HG03060 (cell line): Measurements from ENCODE around the gene PKNOX2.

Experiments used
- ATAC-seq: cut with Tn5 transposase; IDR thresholded peaks from one replicate; pipeline ENCODE4 v1.9.1; 2021; ENCODE audit warnings: low read depth, moderate number of reproducible peaks; ENCODE audit not compliant: unreplicated experiment

The PKNOX2 gene

DNA sequence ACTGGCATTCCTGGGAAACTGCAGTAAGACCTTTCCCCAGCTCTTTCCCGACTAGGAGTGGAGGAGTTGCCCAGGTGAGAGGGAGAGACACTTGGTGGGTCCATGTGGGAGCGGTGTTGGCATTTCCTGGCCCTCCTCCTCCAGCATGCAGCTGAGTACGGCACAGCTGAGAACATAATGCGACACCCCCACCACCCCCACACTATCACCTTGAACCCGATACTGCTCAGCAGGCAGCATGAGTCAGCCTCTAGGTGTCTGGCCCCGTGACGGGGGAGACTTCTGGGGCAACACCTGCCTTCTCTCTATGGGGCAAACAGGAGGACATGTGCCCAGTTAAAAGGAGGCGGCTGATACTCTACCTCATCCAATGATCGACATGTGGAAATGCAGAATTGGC, 64.4 kb downstream of the PKNOX2 start:
- no peak for ATAC-seq

DNA sequence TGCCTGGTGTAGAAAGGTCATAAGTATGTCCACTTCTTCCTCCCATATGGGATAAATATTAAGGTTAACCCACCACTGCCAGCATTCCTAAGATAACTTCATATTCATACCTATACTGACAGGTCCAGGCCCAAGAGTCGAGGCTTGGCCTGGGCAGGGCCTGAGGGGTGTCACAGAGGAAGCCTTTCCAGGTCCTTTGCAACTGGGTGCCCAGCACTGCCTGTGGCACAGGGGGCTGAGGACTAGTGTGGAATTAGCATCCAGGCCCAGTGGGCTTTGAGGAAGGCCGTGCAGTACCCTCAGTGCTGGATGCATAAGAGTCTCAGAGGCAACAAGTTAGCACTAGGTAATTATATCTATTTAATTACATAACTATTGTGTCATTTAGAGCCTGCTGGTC, 65.4 kb downstream of the PKNOX2 start:
- no peak for ATAC-seq

DNA sequence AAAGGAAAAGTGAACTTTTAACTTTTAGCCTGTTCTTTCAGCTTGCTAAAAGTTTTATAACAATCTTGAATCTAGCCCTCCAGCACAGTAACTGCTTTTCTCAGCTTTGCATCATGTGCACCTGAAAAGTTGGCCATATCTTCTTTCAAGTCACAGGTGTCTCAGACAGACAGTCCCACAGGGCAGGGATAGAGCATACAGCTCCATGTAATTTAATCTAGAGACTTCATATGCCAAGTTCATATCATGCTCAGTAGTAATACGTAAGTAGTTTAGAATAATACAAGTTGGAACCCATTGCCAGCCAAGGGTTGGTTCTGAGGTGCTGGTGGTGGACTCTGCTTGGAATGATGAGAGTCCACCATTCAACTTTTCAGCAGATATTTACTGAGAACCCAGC, 68.6 kb downstream of the PKNOX2 start:
- ATAC-seq = no peak

DNA sequence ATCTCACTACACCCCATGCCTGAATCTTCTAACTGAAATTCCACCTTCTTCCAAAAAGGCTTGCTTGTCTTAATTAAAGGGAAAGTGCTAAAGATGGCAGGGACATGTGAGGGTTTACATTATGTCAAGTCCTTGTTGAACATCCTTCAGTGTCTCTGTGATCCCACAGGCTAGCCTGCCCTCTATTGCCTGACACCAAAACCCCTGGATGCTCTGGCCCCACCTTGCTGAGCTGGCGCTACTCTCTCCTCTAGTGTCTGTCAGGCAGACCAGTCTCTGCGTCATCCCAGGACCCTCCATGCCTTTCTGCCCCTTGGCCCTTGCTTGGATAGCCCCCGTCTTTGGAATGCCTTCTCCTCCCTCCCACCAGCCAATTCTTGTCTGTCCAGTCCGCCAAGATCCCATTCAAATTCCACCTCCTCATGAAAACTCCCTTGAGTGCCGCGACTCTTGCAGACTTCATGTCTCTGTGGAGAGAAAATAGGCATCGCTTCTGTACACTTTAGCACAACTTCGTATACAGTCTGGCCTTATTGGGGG, 69.3 kb downstream of the PKNOX2 start:
- no peak for ATAC-seq

DNA sequence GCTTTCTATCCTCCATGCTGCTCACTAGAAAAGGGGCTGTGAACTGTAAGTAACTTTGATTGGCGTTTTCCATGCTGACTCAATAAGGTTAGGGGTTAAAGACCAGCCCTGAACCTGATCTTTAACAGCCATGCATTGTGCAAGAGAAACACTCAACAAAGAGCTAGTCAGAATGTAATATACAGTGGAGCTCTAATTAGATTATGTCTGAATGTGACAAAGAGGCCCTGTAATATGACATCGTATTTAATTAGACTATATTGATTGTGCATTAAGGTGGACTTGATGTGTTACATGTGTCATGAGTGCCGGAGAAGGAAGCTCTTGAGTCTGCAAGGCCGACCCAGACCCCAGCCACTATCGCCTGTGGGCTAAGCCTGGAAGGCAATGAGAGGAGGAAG, 70.5 kb downstream of the PKNOX2 start:
- no peak for ATAC-seq

DNA sequence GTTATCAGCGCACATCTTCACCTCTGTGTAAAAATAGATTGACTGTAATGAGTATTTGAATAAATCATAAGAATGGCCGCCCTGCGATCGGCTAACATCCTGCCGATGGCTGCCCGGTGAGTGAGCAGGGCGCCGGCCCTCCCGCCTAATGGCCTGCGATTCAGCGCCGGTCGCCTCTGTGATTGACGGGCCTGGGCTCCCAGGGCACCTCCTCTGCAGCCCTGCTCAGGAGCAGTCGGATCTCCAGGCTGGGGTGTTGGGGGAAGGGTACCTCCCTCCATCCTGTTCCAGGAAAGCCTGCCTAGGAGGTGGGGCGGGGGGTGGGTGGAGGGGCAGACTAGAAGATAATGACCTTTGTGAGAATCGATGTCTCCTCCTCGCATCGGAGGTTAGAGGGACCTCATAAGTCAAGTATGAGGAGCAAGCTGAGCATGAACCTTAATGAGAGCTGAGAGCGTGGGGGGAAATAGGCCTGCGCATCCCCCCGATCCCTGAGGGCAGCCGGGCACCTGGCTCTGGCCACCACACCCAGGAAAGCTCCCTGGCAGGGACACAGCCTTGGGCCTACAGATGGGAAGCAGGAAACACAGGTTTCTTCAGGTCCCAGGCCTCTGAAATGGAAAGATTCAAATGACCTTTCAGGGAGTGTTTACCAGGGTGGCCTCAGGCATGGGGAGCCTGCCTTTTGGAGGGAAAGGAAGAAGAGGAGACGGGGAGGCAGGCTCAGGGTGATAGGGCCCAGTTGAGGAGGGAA, 71.7 kb downstream of the PKNOX2 start:
- ATAC-seq = no peak

DNA sequence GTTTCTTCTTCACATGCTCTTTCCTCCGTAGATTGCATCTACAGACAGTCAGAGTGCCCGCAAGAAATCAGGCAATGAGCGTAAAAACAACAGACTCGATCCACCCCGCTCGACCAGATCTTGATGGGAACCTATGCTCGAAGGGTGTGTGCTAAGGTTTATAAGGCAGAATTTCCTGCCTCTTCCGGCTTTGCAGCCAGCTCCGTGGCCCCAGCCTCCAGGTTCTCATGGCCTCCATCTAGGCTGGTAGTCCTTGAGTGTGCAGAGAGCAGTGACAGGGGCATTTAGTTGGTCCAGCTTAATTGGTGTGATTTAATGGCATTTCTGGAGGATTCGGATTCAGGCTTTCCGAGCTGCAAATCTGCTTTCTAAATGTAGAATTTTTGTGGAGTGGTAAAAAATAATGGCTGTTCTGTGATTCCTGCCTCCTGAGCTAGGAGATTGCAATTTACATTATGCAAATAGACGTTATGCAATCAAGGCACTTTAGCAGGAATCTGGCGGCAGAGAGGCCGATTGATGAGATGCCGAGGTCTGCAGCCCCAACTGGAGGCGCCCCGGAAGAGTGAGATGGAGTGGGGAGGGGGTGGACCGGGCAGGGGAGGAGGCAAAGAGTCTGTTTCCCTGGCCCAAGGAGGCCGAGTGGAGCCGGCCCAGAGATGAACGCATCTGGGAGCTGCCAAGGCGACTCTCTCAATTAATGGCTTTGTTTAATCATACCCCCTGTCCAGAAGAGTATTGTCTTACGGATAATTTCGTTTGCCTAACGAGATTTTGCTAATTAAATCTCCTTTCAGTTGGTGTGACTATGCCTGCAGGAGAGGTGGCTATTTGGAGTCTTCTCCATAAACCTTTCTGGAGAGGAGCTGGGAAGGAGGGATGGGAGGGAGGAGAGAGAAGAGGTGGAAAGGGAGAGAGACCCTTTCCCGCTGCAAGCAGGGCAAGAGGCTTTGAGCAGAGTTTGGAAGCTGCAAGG, 75.3 kb downstream of the PKNOX2 start:
- no peak for ATAC-seq

DNA sequence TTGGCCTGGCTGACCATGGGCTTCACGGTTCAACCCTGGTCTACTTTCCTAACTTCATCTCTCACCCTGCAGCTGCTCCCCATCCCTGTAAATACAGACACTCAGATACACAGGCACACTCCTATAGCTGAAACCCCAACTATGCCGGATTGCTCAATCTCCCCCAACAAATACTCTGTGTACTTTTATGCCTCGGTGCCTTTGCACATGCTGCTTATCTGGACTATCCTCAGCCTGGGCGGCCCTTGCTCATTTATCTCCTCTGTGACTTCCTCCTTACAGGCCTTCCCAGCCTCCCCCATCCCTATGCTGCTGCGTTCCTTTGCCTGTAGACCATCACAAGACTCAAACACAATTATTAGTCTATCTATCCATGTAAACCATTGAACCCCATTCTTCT, 76.6 kb downstream of the PKNOX2 start:
- ATAC-seq = no peak

DNA sequence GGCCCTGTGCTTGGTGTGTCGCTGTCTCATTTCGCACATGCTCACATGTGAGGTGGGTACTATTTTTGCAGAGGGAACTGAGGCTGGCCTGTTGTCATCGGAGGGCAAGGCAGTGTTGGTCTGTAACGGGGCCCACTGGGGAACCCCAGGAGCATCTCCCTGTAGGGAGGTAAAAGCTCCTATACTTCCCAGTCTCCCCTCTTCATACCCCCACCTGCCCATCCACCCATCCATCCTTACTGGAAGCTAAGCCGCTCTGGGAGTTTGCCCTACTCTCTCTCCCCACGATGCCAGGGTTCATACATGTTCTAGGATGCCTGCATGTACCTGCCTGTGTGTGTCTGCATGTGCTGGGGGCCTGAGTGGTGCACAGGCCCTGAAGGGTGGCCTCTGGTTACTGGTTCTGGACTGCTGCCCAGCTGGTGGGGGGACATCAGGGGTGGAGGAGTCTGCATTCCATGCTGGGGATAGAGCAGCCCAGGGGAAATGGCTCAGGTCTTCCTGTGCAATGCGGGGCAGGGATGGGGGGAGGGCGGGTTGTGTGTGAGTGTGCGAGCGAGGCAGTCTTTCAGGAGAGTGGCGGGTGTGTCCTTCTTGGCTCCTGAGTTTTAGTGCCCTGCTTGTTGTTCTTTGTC, 77.7 kb downstream of the PKNOX2 start:
- no peak for ATAC-seq

DNA sequence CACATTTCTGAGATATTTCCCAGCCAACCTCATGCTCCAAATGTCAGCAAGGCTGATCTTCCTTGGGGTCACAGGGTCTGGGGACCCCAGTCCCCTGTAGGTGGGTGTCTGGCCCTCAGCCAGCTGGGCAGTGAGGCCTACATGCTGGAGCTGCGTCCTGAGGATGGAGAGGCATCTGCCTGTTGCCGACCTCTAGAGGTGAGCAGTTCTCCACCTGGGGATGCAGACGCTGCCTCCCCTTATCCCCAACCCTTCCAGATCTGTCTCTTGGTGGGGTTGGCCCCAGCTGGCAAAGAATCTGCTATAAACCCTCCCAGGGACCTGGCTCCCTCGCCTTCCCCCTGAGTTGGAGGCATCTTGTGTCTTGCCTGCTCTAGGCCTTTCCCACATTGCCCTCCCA, 79.6 kb downstream of the PKNOX2 start:
- no peak for ATAC-seq

DNA sequence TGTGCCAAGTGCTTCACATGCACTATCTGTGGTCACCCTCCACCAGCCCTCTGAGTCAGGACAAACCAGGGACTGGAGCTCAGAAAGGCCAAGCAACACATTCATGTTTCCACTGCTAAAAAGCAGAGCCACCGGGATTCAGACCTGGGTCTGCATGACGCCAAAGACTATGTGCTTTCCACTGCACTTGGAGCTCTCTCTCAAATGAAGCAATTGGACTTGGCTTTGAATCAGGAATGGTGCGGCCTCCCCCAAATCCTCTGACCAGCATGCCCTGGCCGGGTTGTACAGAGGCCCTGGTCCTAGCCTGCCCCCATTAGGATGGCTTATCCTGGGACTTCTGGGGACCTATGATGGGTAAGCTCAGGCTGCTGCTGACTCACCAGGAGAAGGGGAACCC, 80.7 kb downstream of the PKNOX2 start:
- ATAC-seq = no peak

DNA sequence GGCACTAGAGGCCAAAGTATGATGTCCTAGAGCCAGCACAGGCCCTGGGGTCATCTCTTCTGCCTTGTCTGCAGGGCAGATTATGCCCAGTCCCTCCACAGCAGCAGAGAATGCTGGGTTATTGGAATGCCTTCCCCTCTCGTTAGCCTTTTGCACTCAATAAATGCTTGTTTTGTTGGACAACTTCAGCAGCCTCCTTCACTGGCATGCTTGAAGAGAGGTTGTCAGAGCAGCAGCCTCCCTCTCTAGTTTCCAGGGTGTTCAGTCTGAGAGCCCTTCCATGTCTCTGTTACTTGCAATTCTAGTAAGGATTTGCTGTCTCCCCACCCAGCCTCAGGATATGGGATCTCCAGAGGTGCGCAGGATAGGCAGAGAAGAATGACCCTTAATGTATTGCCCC, 82.9 kb downstream of the PKNOX2 start:
- no peak for ATAC-seq

DNA sequence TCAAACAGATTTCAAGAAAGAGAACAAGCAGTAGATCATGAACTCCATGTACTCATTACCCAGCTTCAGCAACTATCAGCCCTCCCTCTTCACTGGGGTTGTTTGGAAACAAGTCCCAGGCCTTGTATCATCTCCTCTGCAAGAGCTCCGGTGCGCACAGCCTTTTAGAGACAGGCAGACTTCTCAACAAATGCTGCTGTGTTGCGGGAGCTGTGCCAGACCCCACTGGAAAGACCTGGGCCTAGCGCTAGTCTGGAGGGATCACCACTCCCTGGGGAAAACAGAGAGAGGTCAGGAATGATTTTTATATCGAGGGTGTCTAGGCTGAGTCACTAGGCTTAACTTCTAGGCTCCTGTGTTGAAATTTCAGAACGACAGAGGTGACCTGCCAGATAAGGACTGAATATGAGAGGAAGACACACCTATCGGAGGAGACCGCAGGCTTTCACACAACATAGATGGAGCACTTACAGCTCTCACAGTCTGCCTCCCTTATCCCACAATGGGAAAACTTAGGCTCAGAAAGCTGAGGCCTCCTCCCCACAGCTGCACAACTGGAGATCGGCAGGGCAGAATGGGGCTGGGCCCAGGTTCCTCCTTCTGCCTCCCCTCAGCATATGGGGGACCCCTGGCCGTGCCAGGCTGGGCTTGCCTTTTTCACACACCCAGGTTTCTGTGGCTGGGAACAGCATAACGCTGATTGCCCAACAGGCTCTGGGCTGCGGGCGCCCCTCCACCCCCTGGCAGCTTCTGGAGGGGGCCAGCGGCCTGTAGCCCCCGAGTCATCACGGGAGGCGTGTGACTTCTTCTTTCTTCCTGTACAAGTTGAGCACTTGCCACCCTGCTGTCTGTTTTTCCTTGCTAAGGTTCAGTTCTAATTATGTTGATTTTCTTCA, 86.0 kb downstream of the PKNOX2 start:
- no peak for ATAC-seq

DNA sequence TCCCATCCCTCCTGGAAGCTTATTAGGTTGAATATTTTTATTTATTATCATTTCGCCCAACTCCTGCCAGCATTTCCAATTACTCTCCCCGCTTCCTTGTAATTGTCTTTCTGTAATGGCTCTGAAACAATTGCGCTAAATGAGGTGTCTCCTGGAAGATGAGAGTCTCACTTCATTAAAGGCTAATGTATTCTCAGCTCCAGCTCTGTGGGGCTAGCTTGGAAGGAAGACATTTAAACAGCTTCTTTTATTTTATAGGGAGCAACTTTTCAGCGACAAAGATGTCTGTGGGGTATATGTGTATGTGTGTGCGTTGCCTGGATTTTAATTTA, 86.6 kb downstream of the PKNOX2 start:
- ATAC-seq = no peak

DNA sequence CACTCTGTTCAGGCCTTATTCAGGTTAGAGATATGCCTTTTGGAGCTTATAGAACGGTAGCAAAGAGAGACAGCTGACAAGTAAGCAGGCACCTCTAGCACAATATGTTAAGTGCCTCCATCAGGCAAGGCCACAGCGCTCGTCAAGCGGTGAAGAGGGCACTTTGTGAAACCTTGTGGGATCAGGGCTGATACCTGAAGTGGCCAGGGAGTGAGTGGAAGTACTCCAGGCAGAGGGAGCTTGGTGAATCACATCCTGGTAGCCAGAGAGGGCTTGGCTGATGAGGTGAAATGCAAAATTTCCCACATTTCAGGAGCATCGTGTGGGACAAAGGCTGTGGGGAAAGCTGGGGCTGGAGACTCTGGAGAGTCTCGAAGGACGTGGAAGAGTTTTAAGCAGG, 87.4 kb downstream of the PKNOX2 start:
- ATAC-seq = no peak

DNA sequence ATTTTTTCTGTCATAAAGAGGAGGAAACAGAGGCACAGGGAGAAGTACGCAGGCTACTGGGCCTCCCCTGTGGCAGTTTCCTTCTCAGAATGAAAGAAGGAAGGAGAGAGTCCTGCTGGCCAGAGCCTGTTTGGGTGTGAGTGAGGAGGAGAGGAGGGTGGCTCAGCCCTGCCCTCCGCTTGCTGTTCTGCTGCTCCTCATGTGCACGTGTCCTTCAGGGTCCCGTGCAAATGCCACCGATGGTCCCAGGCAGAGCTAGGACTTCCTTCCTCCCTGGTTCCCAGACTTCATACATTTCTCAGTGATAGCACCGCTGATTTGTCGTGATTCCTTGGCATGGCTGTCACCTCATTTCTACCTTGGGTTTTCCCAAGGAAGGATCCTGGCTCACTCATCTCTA, 88.7 kb downstream of the PKNOX2 start:
- no peak for ATAC-seq

DNA sequence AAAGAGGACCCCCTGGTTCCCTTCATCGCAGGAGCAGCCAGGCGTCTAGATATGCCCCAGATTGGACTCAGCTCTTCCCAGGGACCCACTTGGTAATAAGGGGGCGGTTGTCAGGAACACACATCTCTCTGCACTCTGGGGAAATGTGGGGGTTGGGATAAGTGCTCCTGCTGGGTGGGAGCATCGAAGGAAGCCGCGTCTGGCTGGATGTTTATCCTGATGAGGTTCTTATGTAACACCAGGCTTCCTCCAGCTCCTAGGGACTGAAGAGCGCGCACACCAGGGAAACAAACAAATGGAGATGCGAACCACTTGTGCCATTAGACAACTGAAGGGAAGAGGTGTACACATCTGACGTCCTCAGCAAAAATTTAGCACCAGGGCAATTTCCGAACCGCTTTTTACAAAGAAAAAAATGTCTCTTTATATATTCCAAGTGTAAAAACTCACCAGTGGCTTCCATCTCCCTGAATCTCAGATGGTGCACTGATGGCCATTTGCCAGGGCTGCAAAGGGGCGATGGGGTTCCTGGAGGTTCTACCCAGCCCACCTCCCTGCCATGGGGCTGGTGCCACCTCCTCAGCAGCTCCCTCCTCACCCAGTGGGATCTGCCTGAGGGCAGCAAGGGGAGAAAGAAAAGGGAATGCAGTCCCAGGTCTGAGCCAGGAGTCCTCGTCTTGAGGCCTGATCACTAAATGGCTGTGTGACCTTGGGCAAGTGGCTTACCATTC, 89.4 kb downstream of the PKNOX2 start:
- ATAC-seq = no peak

DNA sequence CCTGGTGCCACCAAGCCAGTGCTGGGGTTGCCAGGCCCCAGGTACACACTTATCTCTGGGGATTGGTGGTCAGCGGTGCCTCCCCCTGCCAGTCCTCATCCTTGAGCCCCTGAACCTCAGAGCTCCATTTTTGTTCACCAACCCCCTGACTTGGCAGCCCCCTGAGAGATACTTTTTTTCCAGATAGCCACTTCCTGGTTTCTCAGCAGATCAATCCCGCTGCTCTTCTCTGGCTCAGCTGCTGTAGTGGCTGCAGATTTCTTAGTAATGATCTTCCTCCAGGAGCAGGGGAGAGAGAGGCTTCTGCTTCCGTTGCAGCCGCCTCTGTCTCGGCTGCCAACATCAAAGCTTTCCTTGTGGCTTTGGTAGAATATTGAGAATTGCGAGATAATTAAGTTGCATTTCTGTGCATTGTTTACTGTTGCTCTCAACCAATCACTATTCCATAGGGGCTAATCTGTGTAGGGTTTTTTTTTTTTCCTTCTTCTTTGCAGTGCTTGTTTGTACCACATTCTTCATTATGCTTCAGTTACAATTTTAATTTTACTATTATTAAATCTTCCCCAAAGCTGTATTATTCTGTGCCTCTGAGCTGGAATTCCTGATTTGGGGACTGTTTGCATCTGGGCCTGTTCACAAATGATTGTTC, 92.1 kb downstream of the PKNOX2 start:
- no peak for ATAC-seq

DNA sequence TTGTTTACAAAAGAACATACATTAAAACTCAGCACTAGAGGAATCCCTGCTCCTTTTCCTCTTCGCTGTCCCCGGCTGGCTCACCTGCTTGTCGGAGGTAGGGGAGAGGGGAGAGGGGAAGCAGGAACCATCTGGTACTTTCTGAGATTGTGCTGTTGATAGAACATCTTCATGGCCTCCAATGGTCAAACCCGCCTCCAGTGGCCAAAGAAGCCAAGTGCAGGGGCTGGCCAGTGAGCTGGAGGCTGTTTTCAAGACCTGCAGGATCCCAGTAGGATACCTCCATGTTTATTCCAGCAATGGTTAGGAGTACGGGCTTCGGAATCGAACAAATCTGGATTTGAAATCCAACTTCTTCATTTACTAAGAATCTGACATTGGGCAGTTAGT, 92.6 kb downstream of the PKNOX2 start:
- no peak for ATAC-seq
